T-helper 1 cell treated with Interleukin-12 subunit alpha and Interleukin-12 subunit beta and Interleukin-4 antibody, amounts not matched to agents 30 μg/mL and 1 μg/mL, for 36 hours (primary cell): Measurements from ENCODE around the gene IL17RA.
"Not testable (repeated sequence)": the region's sequence is repeated elsewhere in the genome, so short reads cannot be mapped to it uniquely, and the experiment has no call there.

Experiments
- H3K27ac Mint-ChIP-seq: one replicate; pipeline ENCODE4 v1.8.0; 2021; ENCODE audit warnings: mild to moderate bottlenecking, mixed read lengths
- H3K27me3 Mint-ChIP-seq: one replicate; pipeline ENCODE4 v1.8.0; 2021; ENCODE audit warnings: low read depth, mixed read lengths
- H3K36me3 Mint-ChIP-seq: one replicate; pipeline ENCODE4 v1.8.0; 2021; ENCODE audit warnings: low read depth, mixed read lengths
- H3K4me1 Mint-ChIP-seq: one replicate; pipeline ENCODE4 v1.8.0; 2021; ENCODE audit warnings: low read depth, mixed read lengths
- H3K4me3 Mint-ChIP-seq: one replicate; pipeline ENCODE4 v1.8.0; 2021; ENCODE audit warnings: mild to moderate bottlenecking, moderate library complexity, mixed read lengths
- H3K9me3 Mint-ChIP-seq: one replicate; pipeline ENCODE4 v1.8.0; 2021; ENCODE audit warnings: mixed read lengths

Gene IL17RA, protein sequence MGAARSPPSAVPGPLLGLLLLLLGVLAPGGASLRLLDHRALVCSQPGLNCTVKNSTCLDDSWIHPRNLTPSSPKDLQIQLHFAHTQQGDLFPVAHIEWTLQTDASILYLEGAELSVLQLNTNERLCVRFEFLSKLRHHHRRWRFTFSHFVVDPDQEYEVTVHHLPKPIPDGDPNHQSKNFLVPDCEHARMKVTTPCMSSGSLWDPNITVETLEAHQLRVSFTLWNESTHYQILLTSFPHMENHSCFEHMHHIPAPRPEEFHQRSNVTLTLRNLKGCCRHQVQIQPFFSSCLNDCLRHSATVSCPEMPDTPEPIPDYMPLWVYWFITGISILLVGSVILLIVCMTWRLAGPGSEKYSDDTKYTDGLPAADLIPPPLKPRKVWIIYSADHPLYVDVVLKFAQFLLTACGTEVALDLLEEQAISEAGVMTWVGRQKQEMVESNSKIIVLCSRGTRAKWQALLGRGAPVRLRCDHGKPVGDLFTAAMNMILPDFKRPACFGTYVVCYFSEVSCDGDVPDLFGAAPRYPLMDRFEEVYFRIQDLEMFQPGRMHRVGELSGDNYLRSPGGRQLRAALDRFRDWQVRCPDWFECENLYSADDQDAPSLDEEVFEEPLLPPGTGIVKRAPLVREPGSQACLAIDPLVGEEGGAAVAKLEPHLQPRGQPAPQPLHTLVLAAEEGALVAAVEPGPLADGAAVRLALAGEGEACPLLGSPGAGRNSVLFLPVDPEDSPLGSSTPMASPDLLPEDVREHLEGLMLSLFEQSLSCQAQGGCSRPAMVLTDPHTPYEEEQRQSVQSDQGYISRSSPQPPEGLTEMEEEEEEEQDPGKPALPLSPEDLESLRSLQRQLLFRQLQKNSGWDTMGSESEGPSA

DNA sequence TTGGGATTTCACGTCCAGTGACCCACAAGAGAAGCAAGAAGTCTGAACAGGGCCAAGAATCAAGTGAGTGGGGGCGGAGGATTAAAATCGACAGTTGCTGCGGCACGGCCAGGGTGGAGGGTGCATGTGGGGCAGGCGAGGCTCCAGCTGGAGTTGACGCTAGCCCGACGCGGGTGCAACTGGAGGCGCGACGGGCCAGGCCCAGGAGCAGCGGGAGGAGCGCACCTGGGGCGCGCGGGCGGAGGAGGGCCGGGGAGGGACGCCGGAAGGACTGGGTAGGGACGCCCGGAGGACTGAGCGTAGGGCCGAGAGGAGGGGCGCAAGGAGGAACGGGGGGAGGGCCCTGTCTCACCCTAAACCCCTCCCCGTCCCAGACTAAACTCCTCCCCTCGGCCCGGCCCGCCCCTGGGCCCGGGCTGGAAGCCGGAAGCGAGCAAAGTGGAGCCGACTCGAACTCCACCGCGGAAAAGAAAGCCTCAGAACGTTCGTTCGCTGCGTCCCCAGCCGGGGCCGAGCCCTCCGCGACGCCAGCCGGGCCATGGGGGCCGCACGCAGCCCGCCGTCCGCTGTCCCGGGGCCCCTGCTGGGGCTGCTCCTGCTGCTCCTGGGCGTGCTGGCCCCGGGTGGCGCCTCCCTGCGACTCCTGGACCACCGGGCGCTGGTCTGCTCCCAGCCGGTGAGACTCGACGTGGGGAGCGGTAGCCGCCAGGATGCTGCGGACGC lies at the start of gene IL17RA:
TSS of gene IL17RA (plus strand) at position 447 of the 723 bp plus-strand sequence. CDS start at position 539, 92 bp downstream.
- Mint-ChIP-seq H3K27ac (peak within 1 kb of the TSS; percentile 94), H3K9me3 (no peaks in the 10 kb centered on the region), H3K36me3 (peaks cover 17% of the 10 kb centered on the region), H3K27me3 (no peaks in the 10 kb centered on the region), H3K4me1 (peaks cover 34% of the 10 kb centered on the region), H3K4me3 (peak within 1 kb of the TSS; percentile 92)

DNA sequence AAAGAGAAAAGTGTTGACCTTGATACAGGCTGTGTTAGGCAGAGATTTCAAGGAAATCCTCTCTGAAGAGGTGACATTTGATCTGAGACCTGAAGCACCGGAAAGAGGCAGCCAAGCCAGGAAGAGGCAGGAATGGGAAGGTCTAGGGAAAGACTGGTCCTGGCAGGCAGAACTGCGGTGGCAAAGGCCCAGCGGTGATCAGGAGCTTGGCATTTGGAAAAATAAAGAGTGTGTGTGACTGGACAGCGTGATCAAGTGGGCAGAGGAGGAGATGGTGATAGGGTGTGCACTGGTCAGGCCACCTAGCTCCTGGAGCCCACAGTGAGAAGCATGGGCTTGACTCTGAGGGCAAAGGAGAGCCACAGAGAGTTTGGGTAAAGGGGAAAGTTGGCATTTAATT lies 49.6 kb upstream of the IL17RA start:
- Mint-ChIP-seq H3K4me1 (no peaks in the 10 kb centered on the region), H3K27ac (no peak overlapping the region), H3K36me3 (no peaks in the 10 kb centered on the region), H3K9me3 (no peaks in the 10 kb centered on the region), H3K4me3 (no peak overlapping the region), H3K27me3 (peaks cover 26% of the 10 kb centered on the region)

DNA sequence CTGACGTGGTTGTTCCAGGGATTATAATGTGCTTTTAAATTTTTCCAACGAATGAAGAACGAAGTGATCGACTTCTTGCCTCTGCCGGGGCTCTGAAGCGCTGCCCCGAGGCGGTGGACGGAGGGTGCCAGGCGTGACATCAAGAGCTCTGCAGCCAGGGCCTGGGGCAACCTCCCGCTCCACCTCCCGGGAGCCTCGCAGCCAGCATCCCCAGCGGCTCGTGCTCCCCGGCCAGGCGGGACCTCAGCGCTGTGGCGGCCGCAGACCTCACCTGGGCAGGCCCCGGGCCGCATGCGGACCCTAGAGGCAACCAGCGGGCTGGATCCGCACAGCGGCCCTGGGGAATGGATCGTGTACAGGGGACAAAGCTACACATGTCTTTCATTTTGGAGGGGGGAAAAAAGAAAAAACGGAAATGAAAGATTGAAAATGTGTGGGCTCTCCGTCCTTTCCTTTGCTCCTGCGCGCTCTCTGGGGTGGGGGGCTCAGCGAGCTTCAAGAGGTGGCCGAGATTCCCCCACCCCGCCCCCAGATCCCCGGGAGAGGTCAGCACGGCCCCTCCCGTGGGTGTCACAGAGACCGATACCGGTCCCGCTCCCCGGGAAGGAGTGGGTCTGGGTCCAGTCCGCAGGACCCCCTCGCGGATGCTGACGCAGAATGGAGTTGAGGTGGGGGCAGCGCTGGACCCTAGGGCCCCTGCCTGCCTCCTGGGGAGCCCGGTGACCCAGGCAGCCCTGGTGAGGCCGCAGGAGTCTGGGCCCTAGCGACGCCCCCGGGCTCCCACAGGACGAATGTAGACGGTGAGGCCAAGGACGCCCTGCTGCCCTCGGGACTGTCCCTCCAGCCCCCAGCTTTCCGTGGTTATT lies 48.6 kb upstream of the IL17RA start:
- H3K4me3 Mint-ChIP-seq, result peak overlapping the region; percentile 66
- H3K27me3 Mint-ChIP-seq, result peaks cover 26% of the 10 kb centered on the region
- not testable (repeated sequence) for H3K4me1 Mint-ChIP-seq, H3K9me3 Mint-ChIP-seq, H3K36me3 Mint-ChIP-seq, H3K27ac Mint-ChIP-seq

DNA sequence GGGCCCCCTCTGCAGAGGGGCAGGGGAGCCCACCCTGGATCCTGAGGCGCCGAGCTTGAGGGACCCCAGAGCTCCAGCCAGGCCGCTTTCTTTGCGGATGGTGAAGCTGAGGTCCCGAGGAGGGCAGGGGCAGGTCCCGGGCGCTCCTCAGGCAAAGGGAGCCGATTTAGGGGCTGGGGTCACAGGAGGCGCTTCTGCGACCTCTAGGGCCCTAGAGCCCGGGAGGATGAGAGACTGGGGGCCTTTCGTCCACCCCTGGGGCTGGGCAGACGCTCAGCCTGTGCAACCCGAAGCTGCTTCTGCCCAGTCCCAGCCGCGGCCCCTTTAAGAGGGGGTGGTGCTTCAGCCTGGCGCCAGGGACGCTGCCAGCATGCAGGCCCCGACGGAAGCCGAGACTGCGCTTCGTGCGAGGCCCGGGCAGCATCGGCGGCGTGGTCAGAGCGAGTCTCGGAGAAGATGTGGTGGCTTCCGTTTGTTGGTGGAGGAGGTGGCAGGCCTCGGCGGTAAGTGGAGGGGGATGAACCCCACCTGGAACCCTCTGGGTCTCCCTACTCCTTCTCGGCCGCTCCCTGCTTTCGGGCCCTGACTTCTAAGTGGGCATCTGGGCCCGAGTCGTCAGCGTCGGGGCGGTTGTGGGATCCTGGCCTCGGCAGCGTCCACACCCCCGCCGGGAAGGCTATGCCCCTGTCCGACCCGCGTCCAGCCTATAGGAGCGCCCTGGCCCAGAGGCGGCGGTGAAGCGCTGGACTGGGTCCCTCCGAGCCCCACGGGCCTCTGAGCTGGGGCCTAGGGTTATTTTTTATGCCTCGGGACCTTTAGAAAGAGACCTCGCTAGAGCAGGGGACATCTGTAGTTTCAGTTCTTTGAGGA lies 47.7 kb upstream of the IL17RA start:
- not testable (repeated sequence) for H3K9me3 Mint-ChIP-seq, H3K36me3 Mint-ChIP-seq, H3K4me1 Mint-ChIP-seq, H3K27ac Mint-ChIP-seq
- peaks cover 26% of the 10 kb centered on the region for H3K27me3 Mint-ChIP-seq
- peak overlapping the region; percentile 58 for H3K4me3 Mint-ChIP-seq

DNA sequence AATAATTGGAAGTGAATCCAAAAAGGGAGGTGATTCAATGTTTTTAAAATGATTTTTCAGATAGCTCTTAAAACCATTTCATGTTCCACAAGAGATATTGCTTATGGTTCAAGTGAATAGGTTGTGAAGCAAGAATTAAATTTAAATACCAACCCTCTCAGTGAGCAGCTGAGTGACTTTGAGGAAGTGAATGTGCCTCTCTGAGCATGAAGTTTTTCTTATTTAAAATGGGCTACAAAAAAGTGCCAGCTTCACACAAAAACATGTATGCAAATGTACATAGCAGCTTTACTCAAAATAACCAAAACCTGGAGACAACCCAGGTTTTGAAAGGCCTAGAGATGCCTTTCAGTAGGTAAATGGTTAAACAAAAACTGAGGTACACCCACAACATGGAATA lies 41.3 kb upstream of the IL17RA start:
- Mint-ChIP-seq H3K9me3 (no peaks in the 10 kb centered on the region), H3K4me1 (no peaks in the 10 kb centered on the region), H3K27me3 (peaks cover 5% of the 10 kb centered on the region), H3K27ac (no peak overlapping the region), H3K4me3 (no peak overlapping the region), H3K36me3 (peaks cover 2% of the 10 kb centered on the region)

DNA sequence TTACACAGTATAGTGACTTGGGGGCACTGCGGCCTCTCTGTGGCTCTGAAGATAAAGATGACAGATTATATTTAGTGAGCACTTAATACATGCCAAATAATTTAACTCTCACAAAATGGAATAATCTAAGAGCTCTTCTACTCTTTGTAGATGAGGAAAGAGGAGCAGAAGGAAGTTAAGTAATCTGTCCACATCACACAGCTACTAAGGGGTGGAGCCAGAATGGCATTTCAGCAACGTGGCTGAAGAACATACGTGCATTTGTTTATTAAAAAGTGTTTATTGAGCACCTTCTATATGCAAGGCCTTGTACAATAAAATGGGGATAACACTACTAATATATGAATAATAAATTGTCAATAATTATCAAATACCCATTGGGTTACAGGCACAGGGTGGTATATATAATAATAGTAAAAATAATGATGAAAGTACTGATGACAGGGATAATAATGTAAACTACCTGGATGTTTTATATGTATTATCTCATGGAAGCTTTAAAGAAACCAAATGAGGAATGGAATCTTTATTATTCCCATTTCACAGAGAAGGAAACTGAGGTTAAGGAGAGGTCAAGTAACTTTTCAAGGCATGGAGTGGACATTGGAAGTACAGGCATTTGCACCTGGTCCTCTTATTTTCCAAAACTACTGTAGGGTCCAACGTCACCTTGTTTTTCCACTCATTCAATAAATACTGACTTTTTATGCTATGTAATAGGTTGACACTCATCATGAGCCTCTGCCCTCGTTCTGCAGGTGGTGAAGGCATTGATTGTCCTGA lies 38.0 kb upstream of the IL17RA start:
- Mint-ChIP-seq H3K9me3 (no peaks in the 10 kb centered on the region), H3K4me1 (no peaks in the 10 kb centered on the region), H3K27me3 (peaks cover 7% of the 10 kb centered on the region), H3K4me3 (no peak overlapping the region), H3K27ac (no peak overlapping the region), H3K36me3 (peaks cover 2% of the 10 kb centered on the region)

DNA sequence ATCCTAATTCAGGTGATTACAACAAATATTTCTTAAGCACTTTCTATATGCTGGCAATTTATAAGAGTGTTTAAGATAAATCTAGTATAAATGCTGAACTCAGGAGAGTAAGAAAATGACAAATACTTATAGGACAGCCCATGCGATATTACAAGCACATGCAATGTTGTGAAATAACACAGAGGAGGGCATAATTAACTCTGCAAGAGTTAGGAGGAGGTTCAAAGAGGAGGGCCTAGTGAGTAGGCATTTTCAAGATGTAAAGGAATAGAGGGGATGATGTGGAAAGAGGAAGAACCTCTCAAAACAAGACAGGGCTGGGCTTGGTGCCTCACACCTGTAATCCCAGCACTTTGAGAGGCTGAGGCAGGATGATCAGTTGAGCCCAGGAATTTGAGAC lies 37.1 kb upstream of the IL17RA start:
- Mint-ChIP-seq H3K4me3 (no peak overlapping the region), H3K4me1 (no peaks in the 10 kb centered on the region), H3K27ac (no peak overlapping the region), H3K27me3 (peaks cover 7% of the 10 kb centered on the region), H3K9me3 (no peaks in the 10 kb centered on the region), H3K36me3 (peaks cover 2% of the 10 kb centered on the region)

DNA sequence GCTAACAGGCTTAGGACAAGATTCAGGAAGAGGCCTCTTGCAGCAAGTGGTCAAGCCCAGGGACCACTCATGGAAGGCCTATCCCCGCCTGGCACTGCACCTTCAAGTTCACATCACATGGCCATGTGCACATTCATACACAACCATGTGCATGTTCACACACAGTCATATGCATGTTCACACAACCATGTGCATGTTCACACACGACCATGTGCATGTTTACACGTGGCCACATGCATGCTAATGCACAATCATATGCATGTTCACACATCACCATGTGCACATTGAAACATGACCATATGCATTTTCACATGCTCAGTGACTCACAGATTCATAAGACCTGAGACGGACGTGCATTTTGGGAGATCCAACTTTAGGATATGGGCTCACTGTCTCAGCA lies 28.7 kb upstream of the IL17RA start:
- Mint-ChIP-seq H3K27ac (no peak overlapping the region), H3K4me1 (peaks cover 4% of the 10 kb centered on the region), H3K27me3 (no peaks in the 10 kb centered on the region), H3K9me3 (no peaks in the 10 kb centered on the region), H3K36me3 (no peaks in the 10 kb centered on the region), H3K4me3 (no peak overlapping the region)

DNA sequence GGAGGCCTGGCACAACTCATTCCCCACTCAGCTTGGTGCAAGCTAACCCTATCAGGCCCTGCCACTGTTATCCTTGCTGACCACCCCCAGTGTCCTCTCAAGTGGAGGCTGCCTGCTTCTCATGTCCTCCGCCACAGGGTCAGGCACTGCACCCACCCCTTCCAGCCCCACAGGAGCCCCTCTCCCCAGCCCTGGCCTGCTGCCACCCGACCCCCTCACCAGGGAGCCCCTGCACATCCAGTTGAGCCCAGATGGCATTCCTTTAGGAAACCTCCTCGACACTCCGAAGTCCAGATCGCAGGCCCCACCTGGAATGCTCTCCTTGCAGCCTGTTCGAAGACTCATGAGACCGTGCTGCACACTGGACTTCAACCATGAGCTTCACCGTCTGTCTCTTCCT lies 28.0 kb upstream of the IL17RA start:
- H3K4me1 Mint-ChIP-seq, result peaks cover 4% of the 10 kb centered on the region
- H3K27ac Mint-ChIP-seq, result no peak overlapping the region
- H3K9me3 Mint-ChIP-seq, result no peaks in the 10 kb centered on the region
- H3K36me3 Mint-ChIP-seq, result no peaks in the 10 kb centered on the region
- no peaks in the 10 kb centered on the region for H3K27me3 Mint-ChIP-seq
- H3K4me3 Mint-ChIP-seq, result no peak overlapping the region

DNA sequence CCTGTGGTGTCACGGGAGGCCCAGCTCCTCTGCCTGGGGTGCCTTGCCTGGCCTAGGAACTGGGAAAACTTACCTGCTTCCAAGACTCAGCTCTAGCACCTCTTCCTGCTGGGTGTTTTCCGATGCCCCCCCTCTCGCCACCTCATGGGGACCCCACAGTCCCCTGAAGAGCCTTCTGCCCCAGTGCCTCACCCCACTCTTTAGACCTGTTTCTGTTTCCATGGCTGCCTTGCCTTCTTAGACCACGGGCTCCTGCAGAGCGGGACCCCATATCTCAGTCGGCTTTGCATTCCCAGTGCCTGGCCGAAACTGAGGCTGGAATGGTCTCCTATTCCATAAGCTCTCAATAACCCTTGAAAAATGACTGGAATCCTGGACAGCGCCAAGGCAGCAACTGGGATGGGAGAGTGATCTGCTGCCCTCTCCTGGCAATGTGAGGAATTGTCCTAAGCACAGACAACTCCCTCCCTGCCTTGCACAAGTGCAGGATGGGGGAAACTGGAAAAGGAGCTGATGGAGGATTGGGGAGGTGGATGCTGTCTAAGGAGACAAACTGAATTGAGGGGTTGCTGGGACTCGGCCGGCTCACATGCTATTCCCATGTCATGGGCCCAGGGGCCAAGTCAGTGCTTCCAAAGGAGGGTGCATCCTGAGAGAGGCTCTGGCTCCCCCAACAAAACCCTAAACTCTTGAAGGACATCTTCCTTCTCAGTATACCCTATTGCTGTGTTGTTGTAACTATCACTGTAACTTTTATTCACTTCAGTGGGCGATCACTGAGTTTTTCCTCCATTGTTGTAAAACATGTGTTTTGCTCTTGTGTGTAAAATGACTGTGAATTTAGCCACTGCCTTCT lies 26.6 kb upstream of the IL17RA start:
- Mint-ChIP-seq H3K9me3 (no peaks in the 10 kb centered on the region), H3K36me3 (no peaks in the 10 kb centered on the region), H3K27me3 (no peaks in the 10 kb centered on the region), H3K4me1 (peaks cover 5% of the 10 kb centered on the region), H3K4me3 (no peak overlapping the region), H3K27ac (no peak overlapping the region)

DNA sequence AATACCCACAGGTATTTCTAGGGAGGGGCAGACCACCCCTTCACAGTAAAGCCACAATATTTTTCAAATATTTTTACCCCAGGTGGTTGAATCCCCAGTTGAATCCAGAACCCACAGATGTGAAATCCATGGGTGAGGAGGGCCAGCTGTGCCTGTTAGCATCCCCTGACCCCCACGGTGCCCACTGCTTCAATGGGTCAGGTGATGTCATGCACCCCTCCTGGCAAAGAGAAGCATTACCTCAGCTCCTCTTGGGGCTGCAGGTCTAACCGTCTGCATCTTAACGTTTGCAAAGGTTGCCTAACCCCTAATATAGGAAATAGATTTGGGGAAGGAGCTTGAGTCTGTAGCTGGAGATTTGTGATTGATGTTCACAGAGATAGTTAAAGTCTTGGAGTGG lies 24.7 kb upstream of the IL17RA start:
- Mint-ChIP-seq H3K36me3 (no peaks in the 10 kb centered on the region), H3K4me3 (no peak overlapping the region), H3K4me1 (peaks cover 9% of the 10 kb centered on the region), H3K27me3 (peaks cover 4% of the 10 kb centered on the region), H3K27ac (no peak overlapping the region), H3K9me3 (no peaks in the 10 kb centered on the region)
